Tibial nerve (tissue), 4 donors: ENCODE data around the gene PIK3C2B.

ENCODE experiments used
- EP300 ChIP-seq, 2 donors: sonication (generic); formaldehyde crosslinking; IDR thresholded peaks; one replicate each; pipeline ENCODE4 v1.6.1; 2017; ENCODE audit warnings: antibody characterized with exemption in 2 of 2, mild to moderate bottlenecking in 1 of 2
- POLR2A ChIP-seq, 2 donors: fragments of 450-650 bp; IDR thresholded peaks; one replicate each; pipeline ENCODE4 v1.6.1; 2017; ENCODE audit warnings: antibody characterized with exemption in 2 of 2, mild to moderate bottlenecking in 2 of 2, moderate library complexity in 2 of 2
- TF ChIP-seq, protein P1 (sequence below), 5 experiments: fragments of 200-600 bp in 3 of 5; fragments of 450-650 bp in 2 of 5; sonication (generic) in 3 of 5; IDR thresholded peaks; one replicate each; pipeline ENCODE4 v1.5.1; 2016 to 2019; ENCODE audit warnings: antibody characterized with exemption in 5 of 5, mild to moderate bottlenecking in 3 of 5, moderate library complexity in 2 of 5

DNA sequence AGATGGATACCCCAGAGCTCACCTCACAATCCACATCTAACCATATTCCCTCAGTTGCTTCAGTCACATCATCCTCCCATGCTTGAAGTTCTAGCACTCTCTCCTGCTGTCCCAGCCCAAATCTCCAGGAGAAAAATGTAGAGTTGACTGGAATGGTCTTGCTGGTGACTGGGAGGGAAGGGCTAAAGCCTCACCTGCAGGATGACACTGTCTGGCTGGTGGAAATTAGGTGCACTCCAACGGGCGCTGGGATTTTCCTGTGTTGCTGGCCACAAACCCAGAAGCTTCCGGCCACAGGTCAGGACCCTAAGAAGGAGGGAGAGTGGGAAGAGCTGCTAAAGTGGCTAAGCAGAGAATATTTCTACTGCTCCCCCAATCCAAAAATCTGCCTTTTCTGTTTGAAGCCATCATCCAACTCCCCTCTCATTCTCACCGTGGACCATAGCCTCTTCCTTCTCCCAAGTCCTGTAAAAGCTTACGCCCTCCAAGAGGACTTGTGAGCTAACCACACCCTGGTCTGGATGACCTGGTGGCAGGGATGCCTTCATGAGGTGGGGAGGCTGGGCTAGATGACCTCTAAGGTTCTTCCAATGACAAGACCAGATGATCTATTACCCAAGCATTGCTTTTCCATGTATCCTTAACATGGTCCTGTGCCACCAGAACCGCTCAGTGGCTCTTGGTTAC lies 45.5 kb downstream of the PIK3C2B start:
- TF ChIP-seq, protein P1, sequence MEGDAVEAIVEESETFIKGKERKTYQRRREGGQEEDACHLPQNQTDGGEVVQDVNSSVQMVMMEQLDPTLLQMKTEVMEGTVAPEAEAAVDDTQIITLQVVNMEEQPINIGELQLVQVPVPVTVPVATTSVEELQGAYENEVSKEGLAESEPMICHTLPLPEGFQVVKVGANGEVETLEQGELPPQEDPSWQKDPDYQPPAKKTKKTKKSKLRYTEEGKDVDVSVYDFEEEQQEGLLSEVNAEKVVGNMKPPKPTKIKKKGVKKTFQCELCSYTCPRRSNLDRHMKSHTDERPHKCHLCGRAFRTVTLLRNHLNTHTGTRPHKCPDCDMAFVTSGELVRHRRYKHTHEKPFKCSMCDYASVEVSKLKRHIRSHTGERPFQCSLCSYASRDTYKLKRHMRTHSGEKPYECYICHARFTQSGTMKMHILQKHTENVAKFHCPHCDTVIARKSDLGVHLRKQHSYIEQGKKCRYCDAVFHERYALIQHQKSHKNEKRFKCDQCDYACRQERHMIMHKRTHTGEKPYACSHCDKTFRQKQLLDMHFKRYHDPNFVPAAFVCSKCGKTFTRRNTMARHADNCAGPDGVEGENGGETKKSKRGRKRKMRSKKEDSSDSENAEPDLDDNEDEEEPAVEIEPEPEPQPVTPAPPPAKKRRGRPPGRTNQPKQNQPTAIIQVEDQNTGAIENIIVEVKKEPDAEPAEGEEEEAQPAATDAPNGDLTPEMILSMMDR (IDR thresholded peaks at IDR 0.05): no peak
- TF ChIP-seq EP300 (IDR thresholded peaks at IDR 0.05) (no peak), POLR2A (IDR thresholded peaks at IDR 0.05) (no peak)
